H9 (cell line): ENCODE results near the gene FBXO34. TPM values are rescaled to one million over a fixed set of nuclear protein-coding genes. Genes with fewer than 3 reads are reported as not detected.

Experiments
- DNase-seq: peaks from one replicate; pipeline ENCODE4 v3.0.0-alpha.2; 2017
- H2AFZ ChIP-seq: one replicate; pipeline ENCODE4 v1.6.1; 2013; ENCODE audit warnings: mild to moderate bottlenecking, low read length, control low read depth, moderate library complexity
- H2AK5ac ChIP-seq: 2 replicates; pipeline ENCODE4 v1.6.1; 2013; ENCODE audit warnings: low read length, control low read depth, mixed read lengths; ENCODE audit not compliant: insufficient read length
- H2BK120ac ChIP-seq: one replicate; pipeline ENCODE4 v1.6.1; 2013; ENCODE audit warnings: low read depth, mild to moderate bottlenecking, low read length, control low read depth, inconsistent platforms; ENCODE audit not compliant: poor library complexity, severe bottlenecking
- H2BK12ac ChIP-seq: 2 replicates; pipeline ENCODE4 v1.6.1; 2013; ENCODE audit warnings: low read length, control low read depth, mixed read lengths, low read depth; ENCODE audit not compliant: insufficient read length
- H2BK15ac ChIP-seq: 2 replicates; pipeline ENCODE4 v1.6.1; 2013; ENCODE audit warnings: low read depth, low read length, control low read depth
- H2BK20ac ChIP-seq: one replicate; pipeline ENCODE4 v1.6.1; 2013; ENCODE audit warnings: low read depth, mild to moderate bottlenecking, low read length, control low read depth, inconsistent platforms; ENCODE audit not compliant: poor library complexity, severe bottlenecking
- H2BK5ac ChIP-seq: 2 replicates; pipeline ENCODE4 v1.6.1; 2013; ENCODE audit warnings: low read length, control low read depth, mixed read lengths; ENCODE audit not compliant: insufficient read length
- H3K14ac ChIP-seq: 2 replicates; pipeline ENCODE4 v1.6.1; 2013; ENCODE audit warnings: low read length, control low read depth; ENCODE audit not compliant: insufficient read depth
- H3K18ac ChIP-seq: 2 replicates; pipeline ENCODE4 v1.6.1; 2013; ENCODE audit warnings: low read depth, mild to moderate bottlenecking, mixed read lengths, low read length, control low read depth; ENCODE audit not compliant: insufficient read length
- H3K23ac ChIP-seq: 2 replicates; pipeline ENCODE4 v1.6.1; 2013; ENCODE audit warnings: low read length, control low read depth, mixed read lengths, low read depth; ENCODE audit not compliant: insufficient read length
- H3K23me2 ChIP-seq: 2 replicates; pipeline ENCODE4 v1.6.1; 2013; ENCODE audit warnings: low read depth, mild to moderate bottlenecking, mixed read lengths, low read length, control low read depth; ENCODE audit not compliant: insufficient read length, poor library complexity, severe bottlenecking
- H3K27ac ChIP-seq: 2 replicates; pipeline ENCODE4 v1.5.1; 2013; ENCODE audit warnings: low read length, control low read depth, mixed read lengths, low read depth; ENCODE audit not compliant: insufficient read length
- H3K27me3 ChIP-seq: 2 replicates; pipeline ENCODE4 v1.6.1; 2013; ENCODE audit warnings: low read length, control low read depth, inconsistent platforms; ENCODE audit not compliant: insufficient read depth
- H3K4ac ChIP-seq: 2 replicates; pipeline ENCODE4 v1.6.1; 2013; ENCODE audit warnings: low read depth, mild to moderate bottlenecking, control low read depth, inconsistent platforms, low read length, moderate library complexity
- H3K4me1 ChIP-seq: 2 replicates; pipeline ENCODE4 v1.6.1; 2013; ENCODE audit warnings: low read length, control low read depth, inconsistent platforms; ENCODE audit not compliant: insufficient read depth
- H3K4me2 ChIP-seq: 2 replicates; pipeline ENCODE4 v1.6.1; 2013; ENCODE audit warnings: low read length, control low read depth, mixed read lengths; ENCODE audit not compliant: insufficient read length, insufficient read depth
- H3K56ac ChIP-seq: 2 replicates; pipeline ENCODE4 v1.6.1; 2013; ENCODE audit warnings: low read depth, mild to moderate bottlenecking, mixed read lengths, low read length, control low read depth; ENCODE audit not compliant: insufficient read length
- H3K79me1 ChIP-seq: 2 replicates; pipeline ENCODE4 v1.6.1; 2013; ENCODE audit warnings: low read depth, mild to moderate bottlenecking, moderate library complexity, low read length, control low read depth, inconsistent platforms; ENCODE audit not compliant: insufficient read depth, poor library complexity, severe bottlenecking
- H3K79me2 ChIP-seq: 2 replicates; pipeline ENCODE4 v1.6.1; 2013; ENCODE audit warnings: low read length, control low read depth, inconsistent platforms; ENCODE audit not compliant: insufficient read depth
- H3K9ac ChIP-seq: 2 replicates; pipeline ENCODE4 v1.6.1; 2013; ENCODE audit warnings: low read length, control low read depth, mixed read lengths; ENCODE audit not compliant: insufficient read length; ENCODE audit errors: extremely low read depth
- H3K9me3 ChIP-seq: one replicate; pipeline ENCODE4 v1.6.1; 2013; ENCODE audit warnings: low read depth, low read length, inconsistent platforms; ENCODE audit not compliant: control insufficient read depth
- H3T11ph ChIP-seq: one replicate; pipeline ENCODE4 v1.6.1; 2013; ENCODE audit warnings: mild to moderate bottlenecking, low read length, control low read depth, inconsistent platforms
- H4K20me1 ChIP-seq: one replicate; pipeline ENCODE4 v1.6.1; 2013; ENCODE audit not compliant: control insufficient read depth, insufficient read length, insufficient read depth
- H4K5ac ChIP-seq: 2 replicates; pipeline ENCODE4 v1.6.1; 2013; ENCODE audit warnings: low read depth, mild to moderate bottlenecking, mixed read lengths, low read length, control low read depth; ENCODE audit not compliant: insufficient read length
- H4K8ac ChIP-seq: replicated peaks from 2 replicates; pipeline ENCODE4 v1.6.1; 2013; ENCODE audit warnings: low read length, control low read depth, mixed read lengths, low read depth; ENCODE audit not compliant: insufficient read length
- H4K91ac ChIP-seq: 2 replicates; pipeline ENCODE4 v1.6.1; 2013; ENCODE audit warnings: low read depth, mild to moderate bottlenecking, moderate library complexity, mixed read lengths, low read length, control low read depth; ENCODE audit not compliant: insufficient read length
- H3K27ac Mint-ChIP-seq, 3 experiments: 2 replicates in 2 of 3; 3 replicates in 1 of 3; pipeline ENCODE4 v1.8.0; 2020 to 2021; ENCODE audit warnings: mixed read lengths in 3 of 3, mild to moderate bottlenecking in 1 of 3, moderate library complexity in 1 of 3
- H3K27me3 Mint-ChIP-seq: 2 replicates; pipeline ENCODE4 v1.8.0; 2021; ENCODE audit warnings: low read depth, mild to moderate bottlenecking, moderate library complexity, mixed read lengths
- H3K36me3 Mint-ChIP-seq, 3 experiments: 2 replicates in 2 of 3; 3 replicates in 1 of 3; pipeline ENCODE4 v1.8.0; 2020 to 2021; ENCODE audit warnings: low read depth in 3 of 3, mixed read lengths in 3 of 3; ENCODE audit not compliant: insufficient read depth in 1 of 3
- H3K4me1 Mint-ChIP-seq, 2 experiments: 2 replicates each; pipeline ENCODE4 v1.8.0; 2020; ENCODE audit warnings: mixed read lengths in 2 of 2
- H3K4me3 Mint-ChIP-seq, 2 experiments: 2 replicates in 1 of 2; 3 replicates in 1 of 2; pipeline ENCODE4 v1.8.0; 2020 to 2021; ENCODE audit warnings: mild to moderate bottlenecking in 2 of 2, mixed read lengths in 2 of 2, moderate library complexity in 1 of 2
- H3K9me3 Mint-ChIP-seq, 2 experiments: 2 replicates in 1 of 2; 3 replicates in 1 of 2; pipeline ENCODE4 v1.8.0; 2020; ENCODE audit warnings: mild to moderate bottlenecking in 2 of 2, mixed read lengths in 2 of 2, moderate library complexity in 1 of 2
- CTCF ChIP-seq: fragments of 200-600 bp; sonication (generic); conservative IDR thresholded peaks from 3 replicates; pipeline ENCODE4 v1.8.0; 2021; ENCODE audit warnings: antibody characterized with exemption, mild to moderate bottlenecking
- WGBS: extraction: QIAGEN DNeasy Blood & Tissue Kit; methylation state at CpG from one replicate; pipeline ENCODE4 v1.1.7; 2013; ENCODE audit warnings: missing lambda C conversion rate, low lambda C conversion rate, mixed read lengths; ENCODE audit not compliant: insufficient read length; ENCODE audit errors: extremely low coverage; 5-methylcytosine and 5-hydroxymethylcytosine counted together
- total RNA-seq: library from RNA; stranded (reverse); gene quantifications from 2 replicates; pipeline ENCODE4 v1.2.1, GENCODE V29; 2021

FBXO34 gene
- total RNA-seq, 1 experiment from 2014 or later = 12.0 TPM

- Histone ChIP-seq H2BK5ac (no peak overlapping the region), H4K8ac (no peak overlapping the region), H2AFZ (no peak overlapping the region), H3K79me2 (no peaks in the 10 kb centered on the region), H3K18ac (no peak overlapping the region), H4K5ac (no peak overlapping the region), H3K27me3 (no peaks in the 10 kb centered on the region), H4K20me1 (no peaks in the 10 kb centered on the region), H2AK5ac (no peak overlapping the region), H2BK20ac (no peak overlapping the region), H2BK120ac (no peak overlapping the region), H2BK12ac (no peak overlapping the region), H3K14ac (no peak overlapping the region), H3K4ac (no peak overlapping the region), H3K27ac (no peak overlapping the region), H3K4me2 (no peak overlapping the region), H3K79me1 (no peaks in the 10 kb centered on the region), H4K91ac (no peak overlapping the region), H3K23ac (no peak overlapping the region), H3K9ac (no peak overlapping the region), H3K23me2 (no peaks in the 10 kb centered on the region), H3K9me3 (no peaks in the 10 kb centered on the region), H3T11ph (no peak overlapping the region), H3K4me1 (no peaks in the 10 kb centered on the region; the same call in 1 of the 2 replicates), H2BK15ac (no peak overlapping the region), H3K56ac (no peak overlapping the region)
- Mint-ChIP-seq H3K27ac (peak overlapping the region in 1 of 3 experiments; percentile 40; a peak in 1 of 7 replicates), H3K27me3 (peaks cover 37% of the 10 kb centered on the region), H3K36me3 (no peaks in the 10 kb centered on the region; a peak in 1 of 7 replicates), H3K4me3 (no peak overlapping the region), H3K9me3 (no peaks in the 10 kb centered on the region), H3K4me1 (peaks cover 4 to 9% of the 10 kb centered on the region in 2 experiments; a peak in 3 of 4 replicates)
- WGBS = no CpG with 5 or more reads among the region's 5 CpGs
- no peak for DNase-seq
- TF ChIP-seq CTCF = no peak
These were observed 27.4 kb upstream of the FBXO34 start for GRCh38 chr14:55243813-55244212.
